DMS114 treated with DMSO at 0.1 percent for 48 hours (cell line): ENCODE data around the gene RALGPS1.
A peak's percentile ranks its signal among the peaks of the same experiment; 100 is the strongest.

Experiments
- DNase-seq: peaks from one replicate; lab custom pipeline; 2025; ENCODE audit not compliant: unreplicated experiment; lab: John Stamatoyannopoulos, UW

Gene RALGPS1, protein sequence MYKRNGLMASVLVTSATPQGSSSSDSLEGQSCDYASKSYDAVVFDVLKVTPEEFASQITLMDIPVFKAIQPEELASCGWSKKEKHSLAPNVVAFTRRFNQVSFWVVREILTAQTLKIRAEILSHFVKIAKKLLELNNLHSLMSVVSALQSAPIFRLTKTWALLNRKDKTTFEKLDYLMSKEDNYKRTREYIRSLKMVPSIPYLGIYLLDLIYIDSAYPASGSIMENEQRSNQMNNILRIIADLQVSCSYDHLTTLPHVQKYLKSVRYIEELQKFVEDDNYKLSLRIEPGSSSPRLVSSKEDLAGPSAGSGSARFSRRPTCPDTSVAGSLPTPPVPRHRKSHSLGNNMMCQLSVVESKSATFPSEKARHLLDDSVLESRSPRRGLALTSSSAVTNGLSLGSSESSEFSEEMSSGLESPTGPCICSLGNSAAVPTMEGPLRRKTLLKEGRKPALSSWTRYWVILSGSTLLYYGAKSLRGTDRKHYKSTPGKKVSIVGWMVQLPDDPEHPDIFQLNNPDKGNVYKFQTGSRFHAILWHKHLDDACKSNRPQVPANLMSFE

GRCh38 chr9:126914458-126915280, at the start of gene RALGPS1:
RALGPS1 (plus strand) TSS chr9:126914782; CDS start chr9:126962290, 47,508 bp downstream.
- peak; percentile 77 for DNase-seq

- DNase-seq: no peak
These were observed 45.2 kb upstream of the RALGPS1 start for GRCh38 chr9:126869368-126869767.

GRCh38 chr9:126872516-126872915, 42.1 kb upstream of the RALGPS1 start:
- no peak for DNase-seq

- no peak for DNase-seq
These were observed 39.9 kb upstream of the RALGPS1 start for GRCh38 chr9:126874546-126875314.

GRCh38 chr9:126875756-126876510, 38.6 kb upstream of the RALGPS1 start:
- DNase-seq: no peak

GRCh38 chr9:126876531-126876930, 38.1 kb upstream of the RALGPS1 start:
- DNase-seq: no peak

GRCh38 chr9:126877418-126877817, 37.2 kb upstream of the RALGPS1 start:
- no peak for DNase-seq

GRCh38 chr9:126879288-126879687, 35.3 kb upstream of the RALGPS1 start:
- DNase-seq: no peak

GRCh38 chr9:126880226-126880946, 34.2 kb upstream of the RALGPS1 start:
- no peak for DNase-seq

GRCh38 chr9:126880947-126881332, 33.6 kb upstream of the RALGPS1 start:
- DNase-seq: no peak

GRCh38 chr9:126882746-126883145, 31.8 kb upstream of the RALGPS1 start:
- DNase-seq: no peak

DNA sequence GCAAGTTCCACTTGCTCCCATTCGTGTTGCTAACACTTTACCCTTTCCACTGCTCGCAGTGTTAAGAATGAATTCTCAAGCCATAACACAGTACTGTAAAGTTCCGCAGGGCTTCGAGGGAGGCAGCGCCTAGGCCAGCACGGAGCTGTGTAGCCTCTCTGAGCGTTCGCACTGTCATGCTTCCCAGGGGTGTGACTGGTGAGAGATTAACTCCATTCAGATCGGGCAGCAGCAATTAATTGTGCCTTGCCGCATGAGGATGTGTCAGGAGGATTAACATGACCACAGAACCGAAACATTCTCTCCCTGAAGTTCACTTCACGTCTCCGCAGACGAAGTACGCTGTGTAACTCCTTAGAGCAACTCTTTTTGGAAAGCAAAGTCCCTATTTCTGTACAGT, 30.9 kb upstream of the RALGPS1 start:
- DNase-seq: no peak

DNA sequence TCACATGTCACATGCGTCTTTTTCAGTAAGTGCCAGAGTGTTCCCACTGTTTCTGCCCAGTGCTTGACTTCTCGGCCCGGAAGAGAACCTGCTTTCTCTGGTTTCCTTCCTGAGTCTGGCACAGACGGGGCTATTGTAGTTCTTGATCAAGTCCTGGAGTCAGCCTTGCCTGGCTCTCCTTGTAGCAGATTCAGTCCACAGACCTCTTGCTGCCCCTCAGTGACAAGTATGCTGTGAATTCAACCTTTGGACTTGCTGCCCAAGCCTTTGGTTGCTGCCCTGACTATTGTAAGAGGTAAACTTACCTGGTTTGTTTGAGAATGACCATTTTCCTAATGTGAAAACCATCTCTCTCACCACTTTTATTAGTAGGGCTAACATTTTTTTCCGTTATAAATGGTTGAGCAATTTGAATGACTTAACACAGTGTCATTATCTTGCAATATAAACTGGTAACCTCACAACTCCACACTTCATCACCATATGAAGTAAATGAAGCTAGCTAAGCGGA, 29.4 kb upstream of the RALGPS1 start:
- no peak for DNase-seq

- DNase-seq: no peak
These were observed 28.4 kb upstream of the RALGPS1 start for GRCh38 chr9:126886034-126886822.

DNA sequence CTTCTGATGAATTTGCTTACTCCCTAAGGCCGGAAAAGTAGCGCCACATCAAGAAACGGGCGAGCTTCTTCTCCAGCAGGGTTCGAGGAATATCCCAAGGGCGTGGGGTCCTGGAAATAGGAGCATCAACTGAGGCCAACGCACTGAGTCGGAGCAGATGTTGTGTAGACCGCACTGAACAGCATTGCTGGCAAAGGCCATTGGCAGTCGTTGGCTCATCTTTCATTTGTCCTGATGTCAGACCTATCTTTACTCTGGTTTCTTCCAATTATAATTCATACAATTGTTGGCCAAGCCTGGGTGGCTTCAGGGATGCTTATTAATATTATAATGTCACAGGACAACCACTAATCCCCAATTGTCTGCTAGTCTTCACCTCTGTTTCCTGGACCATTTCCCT, 27.7 kb upstream of the RALGPS1 start:
- no peak for DNase-seq

- no peak for DNase-seq
These were observed 22.9 kb upstream of the RALGPS1 start for GRCh38 chr9:126891676-126892075.

DNA sequence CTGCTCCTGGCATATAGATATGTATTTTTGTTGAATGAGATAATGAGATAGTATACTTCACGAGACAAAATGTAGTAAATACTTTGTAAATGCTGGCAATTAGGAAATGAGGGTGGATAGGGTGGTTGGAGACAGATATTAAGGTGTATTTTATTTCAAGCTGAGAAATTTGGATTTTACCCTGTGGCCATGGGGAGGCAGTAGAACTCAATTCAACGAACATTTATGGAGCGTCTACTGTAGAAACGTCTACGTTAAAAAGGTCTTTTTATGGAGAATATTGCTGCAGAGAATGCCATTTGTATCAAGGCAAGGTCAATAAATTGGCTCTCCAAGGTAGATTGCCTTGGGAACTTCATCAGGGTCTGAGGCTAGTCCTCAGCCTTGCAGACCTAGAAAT, 21.5 kb upstream of the RALGPS1 start:
- no peak for DNase-seq

DNA sequence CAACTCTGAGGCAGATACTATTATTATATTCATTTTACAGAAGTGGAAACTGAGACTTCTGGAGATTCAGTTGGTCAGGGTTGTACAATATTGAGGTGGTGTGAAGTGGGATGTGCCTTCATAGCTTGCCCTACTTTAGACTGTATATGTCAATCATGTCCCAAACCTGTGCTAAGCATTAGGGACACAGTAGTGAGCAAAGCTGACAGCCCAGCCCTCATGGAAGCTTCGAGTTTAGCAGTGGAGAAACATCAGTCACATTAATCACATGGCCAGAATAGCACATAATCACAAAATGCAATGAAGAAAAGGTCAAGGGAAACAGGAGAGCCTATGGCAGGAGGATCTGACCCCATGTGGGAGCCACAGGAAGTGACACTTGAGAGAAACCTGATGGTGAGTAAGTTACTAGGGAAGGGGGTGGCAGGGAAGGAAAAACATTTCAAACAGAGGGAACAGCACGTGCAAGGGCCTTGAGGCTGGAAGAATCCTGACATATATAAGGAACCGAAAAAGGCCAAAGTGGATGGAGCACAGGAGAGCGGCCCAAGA, 20.5 kb upstream of the RALGPS1 start:
- DNase-seq: no peak
